NCI-H774 (cell line): ENCODE results near the gene TMEM117.
A peak's percentile ranks its signal among the peaks of the same experiment; 100 is the strongest.

Experiments
- DNase-seq: peaks from one replicate; lab custom pipeline; 2025; lab: John Stamatoyannopoulos, UW

Gene TMEM117

DNA sequence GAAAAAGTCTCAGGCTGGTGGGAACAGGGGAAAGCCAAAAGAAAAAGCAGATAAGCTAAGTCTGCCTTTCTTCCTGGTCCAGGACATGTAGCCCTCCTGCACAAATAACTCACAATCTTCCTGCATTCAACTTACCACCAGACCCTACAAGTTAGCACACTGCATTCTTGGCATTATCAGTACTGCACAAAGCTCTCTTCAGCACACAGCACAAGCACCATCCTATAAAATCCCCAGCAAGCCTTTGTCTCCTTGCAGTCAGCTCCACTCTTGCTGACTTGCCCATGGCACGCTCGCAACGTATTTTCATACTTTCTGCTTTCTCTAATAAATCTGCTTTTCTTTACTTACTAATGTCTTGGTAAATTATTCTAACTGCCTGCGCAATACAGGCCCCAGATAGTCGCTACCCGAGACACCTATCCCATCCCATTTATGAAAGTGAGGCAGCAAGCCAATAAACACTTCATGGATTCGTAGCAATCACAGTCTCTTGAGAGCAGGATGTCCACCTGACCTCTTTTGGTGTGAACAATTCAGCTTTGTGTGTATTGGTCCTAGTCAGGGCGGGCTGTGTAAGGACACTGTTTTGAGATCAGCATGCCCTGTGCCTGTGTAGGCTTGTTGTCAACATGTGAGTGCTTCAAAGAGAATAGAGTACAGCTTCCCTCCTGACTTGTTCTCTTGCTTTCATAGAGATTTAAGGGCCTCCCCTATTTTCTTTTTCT is 49.0 kb downstream of the TMEM117 start:
- DNase-seq: peak; percentile 30

DNA sequence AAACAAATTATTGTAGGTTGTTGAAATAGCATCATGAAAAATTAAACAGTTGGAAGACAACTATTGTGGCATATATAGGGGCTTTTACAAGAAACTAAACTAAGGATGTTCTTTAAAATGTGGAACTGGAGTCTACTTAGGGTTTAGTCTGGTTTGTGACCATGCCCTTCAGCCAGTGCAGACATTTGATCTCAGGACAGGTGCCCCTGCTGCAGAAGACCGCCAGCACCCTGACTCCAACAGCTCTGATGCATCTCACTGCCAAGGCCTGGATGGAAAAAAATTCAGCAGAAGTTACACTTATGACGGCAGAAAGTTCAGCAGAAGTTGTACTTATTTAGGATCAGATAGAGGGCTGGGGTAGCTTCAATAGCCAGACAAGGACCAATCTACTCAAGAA is 51.5 kb downstream of the TMEM117 start:
- no peak for DNase-seq

DNA sequence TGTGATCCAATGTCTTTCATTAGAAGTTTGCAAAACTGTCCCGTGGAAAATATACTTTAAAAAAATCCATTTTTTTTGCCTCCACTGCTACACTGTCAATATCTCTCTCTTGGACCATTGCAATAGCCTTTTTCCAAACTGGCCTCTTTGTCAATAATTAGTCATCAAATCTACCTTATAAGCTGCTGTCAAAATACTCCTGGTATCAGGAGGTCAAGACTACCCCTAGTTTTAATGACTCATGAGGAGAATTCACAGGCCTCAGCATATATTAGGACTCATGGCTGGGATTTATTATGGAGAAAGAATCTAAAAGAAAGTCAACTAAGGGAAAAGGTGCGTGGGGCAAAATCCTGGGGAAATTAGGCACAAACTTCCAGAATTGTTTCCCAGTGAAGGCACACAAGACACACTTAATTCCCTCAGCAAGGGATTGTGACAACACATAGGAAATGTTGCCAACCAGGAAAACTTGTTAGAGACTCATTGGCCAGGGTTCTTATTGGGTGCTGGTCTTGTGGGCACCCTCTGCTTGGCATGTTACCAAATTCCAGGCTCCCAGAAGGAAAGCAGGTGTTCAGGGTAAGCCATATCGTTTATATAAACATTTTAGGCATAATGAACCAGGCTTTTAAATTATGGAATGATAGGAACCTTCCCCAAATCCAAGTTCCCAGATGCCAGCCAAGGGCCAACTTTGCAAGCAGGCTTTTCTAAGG is 56.1 kb downstream of the TMEM117 start:
- no peak for DNase-seq

DNA sequence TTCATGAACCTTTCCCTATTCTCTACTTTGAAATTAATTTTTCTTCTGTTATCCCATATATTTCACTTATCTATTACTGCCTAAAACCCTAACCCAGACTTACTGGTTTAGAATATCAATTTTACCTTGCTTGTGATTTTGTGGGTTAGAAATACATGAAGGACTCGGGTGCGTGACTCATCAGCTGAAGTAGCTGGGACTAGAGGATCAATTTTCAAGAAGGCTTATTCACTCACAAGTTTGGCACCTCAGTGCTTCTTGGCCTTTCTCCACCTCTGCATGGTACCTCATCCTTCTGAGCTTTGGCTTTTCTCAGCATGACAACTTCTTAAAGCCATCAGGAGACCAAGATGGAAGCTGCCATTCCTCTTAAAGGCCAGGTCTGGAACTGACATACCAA is 57.8 kb downstream of the TMEM117 start:
- no peak for DNase-seq

DNA sequence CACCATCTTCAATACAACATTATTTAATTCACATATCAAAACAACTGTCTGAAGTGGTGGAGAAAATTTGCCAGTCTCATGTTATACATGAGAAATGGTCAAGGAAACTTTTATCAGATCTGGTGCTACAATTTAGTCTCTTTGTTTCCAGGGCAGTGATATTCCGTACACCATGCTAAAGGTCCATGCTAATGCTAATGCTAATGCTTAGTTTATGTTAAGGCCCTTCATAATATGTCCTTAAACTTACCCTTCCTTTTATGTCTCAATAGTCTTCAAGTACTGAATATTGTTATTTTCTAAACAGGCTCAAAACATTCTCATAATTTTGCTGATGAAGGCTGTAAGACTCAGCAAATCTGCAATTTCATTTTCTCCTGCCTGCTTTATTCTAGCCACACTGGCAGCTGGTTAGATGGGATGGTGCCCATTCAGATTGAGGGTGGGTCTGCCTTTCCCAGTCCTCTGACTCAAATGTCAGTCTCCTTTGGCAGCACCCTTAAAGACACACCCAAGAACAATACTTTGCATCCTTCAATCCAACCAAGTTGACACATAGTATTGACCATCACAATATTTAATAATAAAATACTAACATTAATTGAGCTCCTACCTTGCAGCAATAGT is 59.8 kb downstream of the TMEM117 start:
- no peak for DNase-seq

DNA sequence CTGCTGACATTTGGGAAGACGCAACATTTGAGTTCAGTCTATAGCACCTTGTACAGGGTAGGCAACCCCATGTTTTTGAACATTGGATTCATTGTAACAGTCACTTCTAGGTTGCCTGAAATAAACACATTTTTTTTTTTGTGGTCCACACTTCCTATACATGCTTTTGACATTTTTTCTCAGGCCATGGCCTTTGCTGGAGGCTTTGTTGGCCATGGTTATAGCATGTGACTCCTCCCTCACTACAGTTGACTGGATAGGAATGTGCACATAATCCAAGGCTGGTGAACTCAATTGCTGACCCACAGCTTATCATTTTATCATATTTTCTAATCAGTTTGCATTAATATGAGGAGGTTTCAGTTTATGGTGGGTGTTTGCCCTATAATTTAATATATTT is 60.6 kb downstream of the TMEM117 start:
- no peak for DNase-seq

DNA sequence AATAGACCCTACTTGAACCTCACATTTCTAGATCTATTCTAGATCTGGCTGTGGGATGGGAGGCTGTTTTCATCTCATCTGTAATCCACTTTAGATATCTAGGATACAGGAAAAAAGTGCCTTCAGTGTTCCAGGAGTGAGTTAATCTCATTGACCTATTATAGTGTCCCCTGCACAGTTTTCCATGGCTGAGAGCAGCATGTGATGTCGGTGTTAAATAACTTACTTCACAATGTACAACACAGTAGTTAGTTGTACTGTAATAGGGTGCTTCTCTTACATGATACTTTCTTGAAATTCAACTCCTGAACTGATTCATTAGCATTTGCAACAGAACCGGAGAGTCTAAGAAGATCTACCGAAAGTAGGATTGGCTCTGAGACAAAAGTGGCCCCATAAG is 62.6 kb downstream of the TMEM117 start:
- no peak for DNase-seq

DNA sequence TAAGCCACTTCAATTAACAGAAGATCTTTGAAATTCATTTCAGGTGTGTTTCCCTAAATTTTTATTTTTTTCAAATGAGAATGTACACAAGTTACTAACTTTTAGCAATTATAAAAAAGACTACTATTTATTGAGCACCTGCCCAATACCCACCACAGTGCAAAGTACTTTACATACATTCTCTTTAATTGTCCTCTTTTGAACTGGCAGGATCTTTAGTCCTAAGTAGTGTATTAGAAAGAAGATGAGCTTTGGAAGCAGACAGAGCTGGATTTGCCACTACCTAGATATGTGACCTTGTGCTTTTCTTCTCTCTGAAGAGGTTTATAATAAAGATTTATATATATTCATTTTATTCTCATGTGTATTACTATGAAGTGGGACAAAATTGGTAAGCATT is 63.7 kb downstream of the TMEM117 start:
- DNase-seq: no peak

DNA sequence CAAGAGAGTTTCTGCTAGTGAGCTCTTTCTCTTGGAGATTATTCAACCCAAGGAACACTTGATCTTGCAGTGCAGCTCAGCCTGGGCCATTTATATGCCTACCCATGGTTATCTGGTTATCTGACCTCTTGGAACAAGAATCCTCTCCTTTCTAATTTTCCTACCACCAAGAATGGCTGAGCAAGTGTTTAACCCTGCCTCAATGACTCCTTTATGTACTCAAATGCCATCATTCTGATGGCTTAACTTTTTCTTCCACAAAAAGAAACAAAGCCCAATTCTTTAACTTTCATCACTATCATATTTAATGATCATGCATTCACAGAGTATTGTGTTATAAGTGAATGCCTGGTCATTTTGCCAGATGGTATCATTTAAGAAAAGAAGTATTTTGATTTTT is 67.8 kb downstream of the TMEM117 start:
- DNase-seq: no peak

DNA sequence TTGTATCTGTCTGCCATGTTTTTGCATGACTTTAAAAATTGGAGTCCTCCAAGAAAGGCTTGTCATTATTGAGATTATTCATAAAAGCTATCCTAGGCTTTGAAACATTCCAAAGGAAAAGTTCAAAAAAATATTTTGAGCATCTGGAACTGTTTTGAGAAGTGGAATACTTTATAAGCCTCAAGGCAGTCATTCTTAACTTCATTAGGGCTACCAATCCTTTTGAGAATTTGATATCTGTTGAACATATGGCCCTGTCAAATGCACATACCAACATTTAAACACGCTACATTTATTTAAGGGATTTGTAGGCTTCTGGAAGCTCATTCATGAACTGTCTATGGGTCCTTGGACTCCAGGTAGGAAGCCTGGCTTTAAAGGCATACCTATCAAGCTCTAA is 77.0 kb downstream of the TMEM117 start:
- DNase-seq: no peak

DNA sequence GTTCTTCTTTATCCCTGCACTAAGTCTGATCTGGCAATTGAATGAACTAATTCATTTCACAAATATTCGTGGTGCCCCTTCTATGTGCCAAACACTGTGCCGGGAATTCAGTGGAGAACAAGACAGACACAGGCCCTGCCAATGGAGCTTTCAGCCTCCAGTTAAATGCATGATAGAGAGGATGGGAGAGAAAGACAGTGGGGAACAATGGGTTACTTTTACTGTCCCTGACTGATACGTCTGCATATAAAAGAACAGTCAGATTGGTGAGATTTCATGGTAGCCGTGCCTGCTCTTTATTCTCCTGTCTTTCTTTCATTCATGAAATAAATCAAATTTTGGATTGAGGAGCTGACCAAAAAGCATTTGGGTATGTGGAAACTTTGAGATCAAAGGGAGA is 78.5 kb downstream of the TMEM117 start:
- DNase-seq: no peak

DNA sequence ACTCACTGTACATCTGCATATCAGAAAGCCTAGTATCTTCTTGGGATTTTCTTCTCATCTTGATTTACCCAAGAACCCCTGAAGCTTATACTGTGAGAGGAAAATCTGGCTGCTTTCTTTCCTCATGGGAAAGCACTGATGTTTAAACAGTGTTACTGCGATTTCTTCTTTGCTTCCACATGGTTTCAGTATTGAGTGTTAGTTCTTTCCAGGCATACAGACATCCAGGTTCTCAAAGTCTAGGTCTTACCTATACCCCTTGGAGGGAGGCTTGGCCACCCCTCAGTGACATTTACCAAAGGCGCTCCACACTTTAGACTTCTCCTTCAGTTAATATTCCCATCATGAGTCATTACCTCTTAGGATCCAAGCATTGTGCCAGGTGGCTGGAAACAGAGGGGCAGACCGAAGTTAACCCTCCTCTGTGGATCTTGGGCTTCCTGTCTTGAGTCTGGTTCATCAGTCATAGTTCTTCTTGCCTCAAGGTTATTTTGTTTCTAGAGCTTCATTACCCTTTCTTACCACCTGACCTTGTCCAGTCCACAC is 79.1 kb downstream of the TMEM117 start:
- DNase-seq: peak; percentile 4

DNA sequence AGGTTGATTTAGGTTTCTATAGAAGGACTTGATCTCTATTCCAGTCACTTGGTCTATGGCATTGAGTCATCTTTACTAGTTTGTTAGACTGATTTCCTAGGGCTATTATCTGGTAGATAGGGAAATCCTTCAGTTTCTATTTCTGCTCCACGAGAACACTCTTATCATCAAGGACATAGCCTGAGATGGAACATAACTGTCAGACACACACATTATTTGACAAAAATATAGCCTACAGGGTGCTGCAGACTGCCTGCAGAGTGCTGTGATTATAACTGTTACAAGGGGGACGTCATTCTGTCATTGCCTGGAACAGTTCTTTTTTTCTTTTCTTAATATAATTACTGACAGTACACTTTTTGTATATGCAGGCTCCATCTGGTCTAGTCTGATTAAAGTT is 82.0 kb downstream of the TMEM117 start:
- no peak for DNase-seq

DNA sequence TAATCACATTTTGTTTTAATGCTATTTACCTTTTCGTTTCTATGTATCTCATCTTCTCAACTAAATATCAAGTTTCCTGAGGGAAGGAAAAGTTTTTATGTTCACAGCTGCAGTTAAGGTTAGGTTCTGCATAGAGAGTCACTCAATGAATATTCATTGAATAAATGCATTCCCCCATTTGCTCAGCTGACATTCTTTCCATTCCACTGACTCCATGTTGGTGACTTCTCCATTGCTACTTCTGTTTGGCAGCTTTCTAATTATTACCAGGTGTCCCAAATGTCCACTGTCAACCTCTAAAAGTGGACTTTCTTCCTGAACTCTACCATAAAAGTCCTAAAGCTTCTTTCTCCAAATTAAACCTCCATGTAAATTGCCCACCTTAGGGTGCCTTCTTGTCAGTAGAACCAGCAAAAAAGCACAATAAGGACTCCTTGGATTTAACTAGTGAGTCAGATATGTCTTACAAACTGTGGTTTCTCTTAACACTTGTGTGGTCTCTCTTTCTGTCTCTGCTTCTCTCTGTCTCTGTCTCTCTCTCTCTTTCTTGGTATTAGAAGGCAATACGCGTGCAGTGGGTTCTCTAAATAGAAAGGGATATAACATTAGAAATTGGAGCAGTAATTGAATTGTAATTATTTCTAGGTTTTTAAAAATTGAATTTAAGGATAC is 85.9 kb downstream of the TMEM117 start:
- DNase-seq: no peak

DNA sequence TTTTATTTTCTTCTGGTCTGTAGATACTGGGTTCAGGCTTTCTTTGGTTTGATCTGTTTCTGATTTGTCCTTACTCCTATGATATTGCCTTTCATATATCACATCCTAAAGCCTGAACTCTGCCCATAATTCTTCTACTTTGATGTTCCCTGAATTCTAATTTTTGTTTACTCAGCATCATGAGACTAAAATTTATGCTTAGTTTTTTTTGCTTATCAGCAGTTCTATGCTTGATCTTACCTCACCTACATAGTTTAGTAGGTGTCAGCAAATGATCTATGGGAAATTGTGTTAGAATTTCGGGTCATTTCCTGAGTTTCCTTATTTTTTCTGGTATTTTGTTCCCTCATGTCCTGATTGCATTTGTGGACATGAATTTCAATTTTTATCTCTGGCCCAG is 94.2 kb downstream of the TMEM117 start:
- no peak for DNase-seq

DNA sequence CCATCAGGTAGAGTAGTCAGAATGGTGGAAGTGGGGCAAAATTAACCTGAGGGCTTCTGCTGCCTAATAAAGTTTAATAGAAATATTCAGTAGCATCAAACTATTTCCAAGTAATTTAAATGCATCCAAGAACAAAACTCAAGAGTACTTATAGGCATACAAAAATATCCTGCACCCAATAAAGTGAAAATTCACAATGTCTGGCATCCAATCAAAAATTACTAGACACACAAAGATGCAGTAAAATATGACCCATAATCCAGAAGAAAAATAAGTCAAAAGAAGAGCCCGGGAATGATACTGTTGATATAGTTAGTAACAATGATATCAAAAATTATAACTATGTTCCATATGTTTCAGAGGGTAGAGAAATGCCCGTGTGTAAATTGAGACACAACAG is 95.3 kb downstream of the TMEM117 start:
- DNase-seq: no peak

DNA sequence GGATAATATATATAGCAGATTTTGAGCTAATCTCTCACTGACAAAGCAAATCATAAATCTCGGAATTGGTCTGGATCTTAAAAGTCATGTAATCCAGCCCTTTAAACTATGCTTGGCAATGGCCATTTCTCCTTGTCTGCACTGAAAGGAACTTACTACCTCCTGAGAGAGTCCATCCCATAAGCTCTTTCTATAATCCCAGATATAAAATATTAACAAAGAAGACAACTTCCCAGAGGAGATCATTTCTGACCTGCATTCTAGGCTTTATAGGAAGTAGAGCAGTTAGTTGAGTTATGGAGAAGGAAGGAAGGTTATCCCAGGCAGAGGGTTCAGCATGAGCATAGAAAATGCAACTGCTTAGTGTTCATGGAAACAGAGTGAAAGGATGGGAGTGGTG is 99.7 kb downstream of the TMEM117 start:
- no peak for DNase-seq

DNA sequence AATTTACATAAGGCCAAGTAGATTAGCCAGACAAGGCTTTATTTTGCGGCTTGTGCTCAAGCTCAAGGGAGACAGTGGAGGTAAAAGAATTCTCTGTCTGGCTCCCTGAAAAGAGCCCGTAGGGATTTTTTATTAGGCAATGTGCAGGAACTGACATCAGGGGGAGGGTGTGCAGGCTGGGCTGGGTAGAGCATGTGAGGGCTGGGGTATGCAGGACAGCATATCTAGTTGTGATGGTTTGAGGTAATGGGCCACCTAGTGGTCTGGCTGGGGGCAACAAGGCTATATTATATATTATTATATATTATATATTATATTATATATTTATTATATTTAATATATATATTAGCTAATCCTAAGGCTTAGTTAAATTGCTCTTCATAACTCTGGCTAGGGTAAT is 102.1 kb downstream of the TMEM117 start:
- DNase-seq: no peak

DNA sequence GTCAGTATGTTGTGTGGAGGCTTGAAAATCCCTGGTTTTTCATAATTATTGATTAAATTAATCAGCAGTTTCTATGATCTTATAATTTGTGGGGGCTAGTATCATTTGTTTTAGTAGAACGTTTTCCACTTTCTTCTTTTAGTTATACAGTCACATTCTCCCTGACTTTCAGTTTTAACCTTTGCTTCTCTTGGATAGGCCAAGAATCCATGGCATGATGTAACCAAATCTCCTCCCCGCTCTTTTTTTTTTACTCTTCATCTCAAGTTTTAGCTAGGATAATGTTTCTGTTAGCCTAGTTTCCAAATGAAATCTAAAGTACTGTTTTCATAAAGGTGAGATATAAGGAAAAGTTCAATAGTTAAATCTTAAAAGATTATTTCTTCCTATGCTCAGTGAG is 106.5 kb downstream of the TMEM117 start:
- no peak for DNase-seq

DNA sequence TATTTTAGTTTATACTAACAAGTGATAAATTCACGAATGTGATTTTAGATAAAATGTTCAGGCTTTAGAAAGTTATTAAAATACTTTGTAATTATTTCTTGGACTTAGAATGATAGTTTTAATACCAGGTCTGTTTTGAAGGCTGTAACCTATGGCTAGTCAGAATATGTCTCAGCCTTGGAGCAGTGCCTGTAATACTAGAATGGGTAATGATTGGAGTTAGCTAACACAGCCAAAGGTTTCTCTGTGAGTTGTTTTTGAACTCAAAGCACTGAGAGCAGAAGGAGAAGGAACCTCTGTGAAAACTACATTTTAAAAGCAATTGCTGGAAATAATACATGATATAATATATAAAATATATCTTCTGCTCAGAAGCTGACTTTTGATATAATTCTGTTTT is 110.1 kb downstream of the TMEM117 start:
- DNase-seq: no peak

DNA sequence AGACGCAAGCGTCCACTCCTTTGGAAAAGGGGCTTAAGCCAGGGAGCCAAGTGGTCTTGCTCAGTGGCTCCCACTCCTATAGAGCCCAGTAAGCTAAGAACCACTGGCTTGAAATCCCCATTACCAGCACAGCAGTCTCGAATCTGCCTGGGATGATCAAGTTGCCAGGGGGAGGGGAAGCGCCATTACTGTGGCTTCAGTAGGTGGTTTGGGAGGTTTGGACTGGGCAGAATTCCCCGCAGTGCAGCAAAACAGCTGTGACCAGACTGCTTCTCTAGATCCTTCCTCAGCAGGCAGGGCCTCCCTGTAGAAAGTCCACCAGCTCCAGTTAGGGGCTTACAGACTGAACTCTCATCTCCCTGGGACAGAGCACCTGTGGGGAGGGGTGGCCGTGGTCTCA is 115.4 kb downstream of the TMEM117 start:
- no peak for DNase-seq

DNA sequence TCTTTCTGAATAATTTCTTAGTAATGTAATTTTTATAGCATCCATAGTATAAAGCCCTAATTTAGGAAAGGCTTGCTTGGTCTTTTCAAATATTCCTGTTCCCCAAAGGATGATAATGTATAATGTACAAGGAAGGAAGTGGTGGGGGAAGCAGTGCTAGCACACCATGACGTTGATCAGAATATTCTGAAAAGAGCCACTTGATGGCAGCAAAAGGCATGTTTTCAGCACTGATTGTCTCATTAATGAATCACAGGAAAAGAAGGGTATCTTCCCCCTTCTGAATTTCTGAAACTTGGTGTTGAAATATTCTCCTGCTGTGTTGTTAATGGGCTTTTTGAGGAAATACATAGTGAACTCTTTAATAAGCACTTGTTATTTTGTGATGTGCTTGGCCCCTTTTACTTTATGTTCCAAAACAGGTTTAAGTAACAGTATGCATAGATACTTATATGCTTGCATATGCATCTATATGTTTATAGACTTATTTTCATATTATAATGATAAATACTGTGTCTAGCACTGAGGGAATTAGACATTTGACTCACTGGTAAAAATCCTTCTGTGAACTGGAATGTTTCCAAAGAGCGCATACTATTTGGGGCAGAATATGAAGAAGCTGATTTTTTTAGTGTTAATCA is 122.0 kb downstream of the TMEM117 start:
- peak; percentile 39 for DNase-seq
